CD4-positive, CD25-positive, alpha-beta regulatory T cell (primary cell): ENCODE results near the gene GABPB1. TPM values are rescaled to one million over a fixed set of nuclear protein-coding genes. Genes with fewer than 3 reads are reported as not detected.

Source experiments
- ATAC-seq, 2 donors: fragments of 150-1000 bp; cut with Tn5 transposase; one replicate each; pipeline ENCODE4 v1.10.0; 2021; ENCODE audit warnings: low read depth in 2 of 2, moderate number of reproducible peaks in 2 of 2, moderate library complexity in 1 of 2
- DNase-seq, 3 donors: peaks; one replicate each; pipeline versions ENCODE4 v3.0.0 to v3.0.0-alpha.2; 2012 to 2022; ENCODE audit warnings: mixed read lengths in 1 of 3
- H3K27ac ChIP-seq: one replicate; pipeline ENCODE4 v1.7.0; 2013; ENCODE audit warnings: mild to moderate bottlenecking, low read length; ENCODE audit not compliant: insufficient read depth, poor library complexity, severe bottlenecking
- H3K27me3 ChIP-seq: one replicate; pipeline ENCODE4 v1.7.0; 2013; ENCODE audit warnings: low read length; ENCODE audit not compliant: control insufficient read depth, insufficient read depth
- H3K36me3 ChIP-seq: one replicate; pipeline ENCODE4 v1.7.0; 2013; ENCODE audit warnings: mild to moderate bottlenecking, low read length, moderate library complexity; ENCODE audit not compliant: control insufficient read depth, insufficient read depth
- H3K4me1 ChIP-seq: 2 replicates; pipeline ENCODE4 v1.7.0; 2013; ENCODE audit warnings: mild to moderate bottlenecking, low read length; ENCODE audit not compliant: insufficient read depth, control insufficient read depth, poor library complexity, severe bottlenecking
- H3K4me3 ChIP-seq: one replicate; pipeline ENCODE4 v1.7.0; 2013; ENCODE audit warnings: low read depth, mild to moderate bottlenecking, low read length, moderate library complexity
- H3K9me3 ChIP-seq, 2 experiments: 1 replicate in 1 of 2; 2 replicates in 1 of 2; pipeline ENCODE4 v1.7.0; 2013; ENCODE audit warnings: low read length in 2 of 2, mild to moderate bottlenecking in 1 of 2, moderate library complexity in 1 of 2; ENCODE audit not compliant: control insufficient read depth in 2 of 2
- H3K27ac Mint-ChIP-seq, 3 donors: one replicate each; pipeline ENCODE4 v1.8.0; 2020 to 2022; ENCODE audit warnings: mild to moderate bottlenecking in 3 of 3, mixed read lengths in 3 of 3, moderate library complexity in 2 of 3
- H3K27me3 Mint-ChIP-seq: one replicate; pipeline ENCODE4 v1.8.0; 2022; ENCODE audit warnings: mild to moderate bottlenecking, mixed read lengths
- H3K36me3 Mint-ChIP-seq: one replicate; pipeline ENCODE4 v1.8.0; 2020; ENCODE audit warnings: mixed read lengths
- H3K4me1 Mint-ChIP-seq, 4 donors: one replicate each; pipeline ENCODE4 v1.8.0; 2020 to 2022; ENCODE audit warnings: mixed read lengths in 4 of 4, mild to moderate bottlenecking in 1 of 4
- H3K4me3 Mint-ChIP-seq, 4 donors: one replicate each; pipeline ENCODE4 v1.8.0; 2020 to 2022; ENCODE audit warnings: mild to moderate bottlenecking in 4 of 4, mixed read lengths in 4 of 4, moderate library complexity in 3 of 4
- H3K9me3 Mint-ChIP-seq, 7 donors: one replicate each; pipeline ENCODE4 v1.8.0; 2020 to 2022; ENCODE audit warnings: mixed read lengths in 7 of 7, mild to moderate bottlenecking in 3 of 7, moderate library complexity in 2 of 7
- polyA plus RNA-seq, 4 donors: library from polyadenylated mRNA; unstranded; fragments of 300-500 nt; fragmentation: Illumina TruSeq; gene quantifications; one replicate each; pipeline ENCODE4 v1.2.3, GENCODE V29; 2021
- total RNA-seq: library from RNA; stranded (reverse); gene quantifications from one replicate; pipeline ENCODE4 v1.2.3, GENCODE V29; 2022

The GABPB1 gene
- total and polyA plus RNA-seq, 5 donors from 2014 or later: 29.9 to 38.3 (median 31.2) TPM

- ATAC-seq (no peak), DNase-seq (no peak)
- peaks cover 0 to 5% (median 0%) of the 10 kb centered on the region in 4 donors for H3K4me1 Mint-ChIP-seq
- Histone ChIP-seq H3K4me1 (no peaks in the 10 kb centered on the region), H3K27ac (no peak overlapping the region), H3K36me3 (no peaks in the 10 kb centered on the region), H3K27me3 (no peaks in the 10 kb centered on the region), H3K4me3 (no peak overlapping the region), H3K9me3 (no peaks in the 10 kb centered on the region)
- no peaks in the 10 kb centered on the region for H3K27me3 Mint-ChIP-seq
- no peaks in the 10 kb centered on the region for H3K9me3 Mint-ChIP-seq
- no peak overlapping the region for H3K4me3 Mint-ChIP-seq
- H3K27ac Mint-ChIP-seq: no peak overlapping the region
- H3K36me3 Mint-ChIP-seq: no peaks in the 10 kb centered on the region
Observed at GRCh38 chr15:50238255-50238654, 116.7 kb downstream of the GABPB1 start.

- Mint-ChIP-seq H3K4me1 (peaks cover 0 to 5% (median 0%) of the 10 kb centered on the region in 4 donors), H3K27me3 (no peaks in the 10 kb centered on the region), H3K9me3 (peaks cover 0 to 2% (median 0%) of the 10 kb centered on the region in 7 donors), H3K4me3 (no peak overlapping the region), H3K36me3 (no peaks in the 10 kb centered on the region), H3K27ac (no peak overlapping the region)
- no peaks in the 10 kb centered on the region for H3K27me3 ChIP-seq
- no peaks in the 10 kb centered on the region for H3K9me3 ChIP-seq
- ATAC-seq (no peak), DNase-seq (no peak)
- H3K27ac ChIP-seq: no peak overlapping the region
- H3K4me3 ChIP-seq: no peak overlapping the region
- H3K36me3 ChIP-seq: no peaks in the 10 kb centered on the region
- no peaks in the 10 kb centered on the region for H3K4me1 ChIP-seq
Observed at GRCh38 chr15:50236433-50236832, 118.6 kb downstream of the GABPB1 start.

- DNase-seq: no peak
- ATAC-seq: no peak
- Mint-ChIP-seq H3K4me1 (no peaks in the 10 kb centered on the region), H3K36me3 (no peaks in the 10 kb centered on the region), H3K9me3 (peaks cover 0 to 2% (median 0%) of the 10 kb centered on the region in 7 donors), H3K27me3 (no peaks in the 10 kb centered on the region), H3K27ac (no peak overlapping the region), H3K4me3 (no peak overlapping the region)
- H3K36me3 ChIP-seq: no peaks in the 10 kb centered on the region
- H3K27me3 ChIP-seq: no peaks in the 10 kb centered on the region
- no peaks in the 10 kb centered on the region for H3K4me1 ChIP-seq
- no peak overlapping the region for H3K4me3 ChIP-seq
- no peaks in the 10 kb centered on the region for H3K9me3 ChIP-seq
- no peak overlapping the region for H3K27ac ChIP-seq
Observed at GRCh38 chr15:50235794-50236193, 119.2 kb downstream of the GABPB1 start.

GRCh38 chr15:50234764-50235163 lies 120.2 kb downstream of the GABPB1 start:
- Histone ChIP-seq H3K4me1 (no peaks in the 10 kb centered on the region), H3K4me3 (no peak overlapping the region), H3K27ac (no peak overlapping the region), H3K9me3 (no peaks in the 10 kb centered on the region), H3K27me3 (no peaks in the 10 kb centered on the region), H3K36me3 (no peaks in the 10 kb centered on the region)
- DNase-seq (no peak), ATAC-seq (no peak)
- no peaks in the 10 kb centered on the region for H3K27me3 Mint-ChIP-seq
- H3K4me1 Mint-ChIP-seq: no peaks in the 10 kb centered on the region
- peaks cover 0 to 2% (median 0%) of the 10 kb centered on the region in 7 donors for H3K9me3 Mint-ChIP-seq
- no peaks in the 10 kb centered on the region for H3K36me3 Mint-ChIP-seq
- peak overlapping the region in 1 of 3 donors; percentile 69 for H3K27ac Mint-ChIP-seq
- no peak overlapping the region for H3K4me3 Mint-ChIP-seq

GRCh38 chr15:50233192-50233736 lies 121.7 kb downstream of the GABPB1 start:
- H3K4me1 Mint-ChIP-seq: no peaks in the 10 kb centered on the region
- peaks cover 0 to 2% (median 0%) of the 10 kb centered on the region in 7 donors for H3K9me3 Mint-ChIP-seq

GRCh38 chr15:50232791-50233190 lies 122.2 kb downstream of the GABPB1 start:
- H3K9me3 ChIP-seq: no peaks in the 10 kb centered on the region
- ATAC-seq (no peak), DNase-seq (no peak)
- Mint-ChIP-seq H3K4me3 (no peak overlapping the region), H3K27me3 (no peaks in the 10 kb centered on the region), H3K27ac (peak overlapping the region in 1 of 3 donors; percentile 13), H3K36me3 (no peaks in the 10 kb centered on the region), H3K4me1 (no peaks in the 10 kb centered on the region), H3K9me3 (peaks cover 0 to 2% (median 0%) of the 10 kb centered on the region in 7 donors)
- no peak overlapping the region for H3K27ac ChIP-seq
- H3K4me3 ChIP-seq: no peak overlapping the region
- H3K36me3 ChIP-seq: no peaks in the 10 kb centered on the region
- no peaks in the 10 kb centered on the region for H3K4me1 ChIP-seq
- no peaks in the 10 kb centered on the region for H3K27me3 ChIP-seq

More at GRCh38 chr15:50233192-50233736, 121.7 kb downstream of the GABPB1 start:
- Mint-ChIP-seq H3K4me3 (no peak overlapping the region), H3K27ac (peak overlapping the region in 1 of 3 donors; percentile 13), H3K36me3 (no peaks in the 10 kb centered on the region), H3K27me3 (no peaks in the 10 kb centered on the region)
- Histone ChIP-seq H3K4me3 (no peak overlapping the region), H3K9me3 (no peaks in the 10 kb centered on the region), H3K36me3 (no peaks in the 10 kb centered on the region), H3K27ac (no peak overlapping the region), H3K27me3 (no peaks in the 10 kb centered on the region), H3K4me1 (no peaks in the 10 kb centered on the region)
- ATAC-seq (no peak), DNase-seq (no peak)

GRCh38 chr15:50231761-50232160 lies 123.2 kb downstream of the GABPB1 start:
- Histone ChIP-seq H3K36me3 (no peaks in the 10 kb centered on the region), H3K4me1 (no peaks in the 10 kb centered on the region), H3K4me3 (no peak overlapping the region), H3K27me3 (no peaks in the 10 kb centered on the region), H3K27ac (no peak overlapping the region), H3K9me3 (no peaks in the 10 kb centered on the region)
- Mint-ChIP-seq H3K27ac (no peak overlapping the region), H3K27me3 (no peaks in the 10 kb centered on the region), H3K36me3 (no peaks in the 10 kb centered on the region), H3K9me3 (peaks cover 0 to 2% (median 0%) of the 10 kb centered on the region in 7 donors), H3K4me3 (no peak overlapping the region), H3K4me1 (no peaks in the 10 kb centered on the region)
- no peak for DNase-seq
- ATAC-seq: no peak

GRCh38 chr15:50229336-50229735 lies 125.7 kb downstream of the GABPB1 start:
- Mint-ChIP-seq H3K36me3 (no peaks in the 10 kb centered on the region), H3K4me1 (no peaks in the 10 kb centered on the region), H3K4me3 (no peak overlapping the region), H3K27ac (no peak overlapping the region), H3K9me3 (peaks cover 0 to 2% (median 0%) of the 10 kb centered on the region in 7 donors), H3K27me3 (no peaks in the 10 kb centered on the region)
- no peaks in the 10 kb centered on the region for H3K36me3 ChIP-seq
- no peaks in the 10 kb centered on the region for H3K4me1 ChIP-seq
- ATAC-seq (no peak), DNase-seq (no peak)
- no peaks in the 10 kb centered on the region for H3K27me3 ChIP-seq
- H3K9me3 ChIP-seq: no peaks in the 10 kb centered on the region
- no peak overlapping the region for H3K4me3 ChIP-seq
- H3K27ac ChIP-seq: no peak overlapping the region
